Neural crest cell (in vitro differentiated cells): ENCODE measurements around the gene LIPA. TPM values are rescaled to one million over a fixed set of nuclear protein-coding genes. Genes with fewer than 3 reads are reported as not detected.
"Not testable (repeated sequence)": the region's sequence is repeated elsewhere in the genome, so short reads cannot be mapped to it uniquely, and the experiment has no call there.

ENCODE experiments used
- DNase-seq: peaks from one replicate; pipeline ENCODE4 v3.0.0; 2021; ENCODE audit warnings: low read depth, mixed read lengths, low spot score
- H3K27ac Mint-ChIP-seq: one replicate; pipeline ENCODE4 v1.8.0; 2021; ENCODE audit warnings: mild to moderate bottlenecking, mixed read lengths; ENCODE audit not compliant: unreplicated experiment
- H3K27me3 Mint-ChIP-seq: 2 replicates; pipeline ENCODE4 v1.8.0; 2021; ENCODE audit warnings: low read depth, mild to moderate bottlenecking, mixed read lengths
- H3K36me3 Mint-ChIP-seq: 2 replicates; pipeline ENCODE4 v1.8.0; 2021; ENCODE audit warnings: low read depth, mild to moderate bottlenecking, mixed read lengths
- H3K4me1 Mint-ChIP-seq: 2 replicates; pipeline ENCODE4 v1.8.0; 2021; ENCODE audit warnings: mixed read lengths
- H3K4me3 Mint-ChIP-seq: one replicate; pipeline ENCODE4 v1.8.0; 2021; ENCODE audit warnings: mild to moderate bottlenecking, mixed read lengths
- H3K9me3 Mint-ChIP-seq: 2 replicates; pipeline ENCODE4 v1.8.0; 2021; ENCODE audit warnings: mixed read lengths
- CTCF ChIP-seq: fragments of 200-600 bp; sonication (generic); conservative IDR thresholded peaks from 2 replicates; pipeline ENCODE4 v1.5.0; 2021; ENCODE audit warnings: antibody characterized with exemption, mild to moderate bottlenecking
- total RNA-seq: library from RNA; stranded (reverse); gene quantifications from 2 replicates; pipeline ENCODE4 v1.2.1, GENCODE V29; 2021

LIPA gene
- total RNA-seq, 1 donor from 2014 or later = 38.1 TPM

- DNase-seq = no peak
- no peak for TF ChIP-seq CTCF
- Mint-ChIP-seq H3K27ac (no peak overlapping the region), H3K9me3 (no peaks in the 10 kb centered on the region), H3K4me3 (no peak overlapping the region), H3K27me3 (peaks cover 7% of the 10 kb centered on the region), H3K4me1 (peaks cover 3% of the 10 kb centered on the region), H3K36me3 (no peaks in the 10 kb centered on the region)
These were observed 50.1 kb downstream of the LIPA start for GRCh38 chr10:89201345-89202032.

- no peaks in the 10 kb centered on the region for H3K9me3 Mint-ChIP-seq
- no peaks in the 10 kb centered on the region for H3K36me3 Mint-ChIP-seq
- no peak for DNase-seq
- no peak overlapping the region for H3K4me3 Mint-ChIP-seq
- no peak for TF ChIP-seq CTCF
- peaks cover 7% of the 10 kb centered on the region for H3K27me3 Mint-ChIP-seq
- H3K27ac Mint-ChIP-seq = no peak overlapping the region
- no peaks in the 10 kb centered on the region for H3K4me1 Mint-ChIP-seq
These were observed 54.1 kb downstream of the LIPA start for GRCh38 chr10:89197473-89197872.

- H3K4me3 Mint-ChIP-seq, DNase-seq, H3K9me3 Mint-ChIP-seq, H3K36me3 Mint-ChIP-seq, H3K27ac Mint-ChIP-seq, H3K4me1 Mint-ChIP-seq, H3K27me3 Mint-ChIP-seq: not testable (repeated sequence)
These were observed 60.3 kb downstream of the LIPA start for GRCh38 chr10:89191301-89191700.

- Mint-ChIP-seq H3K36me3 (no peaks in the 10 kb centered on the region), H3K9me3 (peaks cover 7% of the 10 kb centered on the region), H3K27me3 (peaks cover 3% of the 10 kb centered on the region), H3K4me1 (no peaks in the 10 kb centered on the region), H3K4me3 (no peak overlapping the region), H3K27ac (no peak overlapping the region)
- DNase-seq = no peak
- no peak for TF ChIP-seq CTCF
These were observed 62.3 kb downstream of the LIPA start for GRCh38 chr10:89189211-89189734.

- peaks cover 2% of the 10 kb centered on the region for H3K9me3 Mint-ChIP-seq
- H3K27ac Mint-ChIP-seq = no peak overlapping the region
These were observed 65.9 kb downstream of the LIPA start for GRCh38 chr10:89185658-89186057.

More at GRCh38 chr10:89185658-89186057, 65.9 kb downstream of the LIPA start:
- Mint-ChIP-seq H3K27me3 (no peaks in the 10 kb centered on the region), H3K4me3 (no peak overlapping the region), H3K4me1 (no peaks in the 10 kb centered on the region), H3K36me3 (no peaks in the 10 kb centered on the region)
- TF ChIP-seq CTCF = no peak
- no peak for DNase-seq
